Mesodermal cell (in vitro differentiated cells): ENCODE measurements around the gene TMF1.
A peak's percentile ranks its signal among the peaks of the same experiment; 100 is the strongest.

Experiments used
- H3K27ac ChIP-seq: 2 replicates; pipeline ENCODE4 v1.7.0; 2013; ENCODE audit warnings: mild to moderate bottlenecking, low read depth, low read length, moderate library complexity; ENCODE audit not compliant: severe bottlenecking
- H3K36me3 ChIP-seq: 2 replicates; pipeline ENCODE4 v1.7.1; 2013; ENCODE audit warnings: mild to moderate bottlenecking, low read length, moderate library complexity; ENCODE audit not compliant: control insufficient read depth, insufficient read depth
- H3K4me1 ChIP-seq: one replicate; pipeline ENCODE4 v1.7.1; 2013; ENCODE audit warnings: mild to moderate bottlenecking, low read length; ENCODE audit not compliant: insufficient read depth, control insufficient read depth, poor library complexity, severe bottlenecking
- H3K4me3 ChIP-seq: 2 replicates; pipeline ENCODE4 v1.7.0; 2013; ENCODE audit warnings: low read length, control low read depth, mild to moderate bottlenecking; ENCODE audit not compliant: insufficient read depth, poor library complexity, severe bottlenecking; ENCODE audit errors: extremely low read depth
- H3K9me3 ChIP-seq: 2 replicates; pipeline ENCODE4 v1.7.1; 2013; ENCODE audit warnings: mild to moderate bottlenecking, low read length, moderate library complexity; ENCODE audit not compliant: control insufficient read depth
- WGBS, 2 experiments: methylation state at CpG; one replicate each; pipeline ENCODE4 v1.1.5; 2013; ENCODE audit warnings: missing lambda C conversion rate in 2 of 2; ENCODE audit not compliant: insufficient coverage in 2 of 2; 5-methylcytosine and 5-hydroxymethylcytosine counted together

Gene TMF1

DNA sequence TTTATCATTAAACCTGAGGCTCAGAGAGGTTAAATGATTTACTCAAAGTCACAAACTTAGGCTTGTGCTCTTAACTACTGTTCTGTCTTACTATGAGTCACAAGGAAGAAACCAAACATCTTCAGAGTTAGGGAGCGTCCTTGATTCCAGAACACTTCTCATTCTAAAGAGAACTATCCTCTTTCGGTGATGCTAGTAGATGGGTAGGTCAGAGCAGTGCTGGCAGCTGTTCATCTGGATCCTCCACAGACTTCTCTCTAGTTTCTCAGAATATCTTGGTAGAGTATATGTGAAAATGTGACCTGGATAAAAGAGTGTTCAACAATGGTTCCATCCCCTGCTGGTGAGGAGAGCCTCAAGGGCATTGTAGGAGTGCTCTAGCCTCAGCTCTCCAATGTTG, 35.9 kb upstream of the TMF1 start:
- no CpG with 5 or more reads among the region's 2 CpGs for whole genome bisulfite sequencing, 2 experiments
- no peak overlapping the region for H3K27ac ChIP-seq
- peaks cover 80% of the 10 kb centered on the region for H3K4me1 ChIP-seq
- H3K9me3 ChIP-seq: no peaks in the 10 kb centered on the region
- peak overlapping the region; percentile 1 for H3K4me3 ChIP-seq
- H3K36me3 ChIP-seq: peaks cover 6% of the 10 kb centered on the region

DNA sequence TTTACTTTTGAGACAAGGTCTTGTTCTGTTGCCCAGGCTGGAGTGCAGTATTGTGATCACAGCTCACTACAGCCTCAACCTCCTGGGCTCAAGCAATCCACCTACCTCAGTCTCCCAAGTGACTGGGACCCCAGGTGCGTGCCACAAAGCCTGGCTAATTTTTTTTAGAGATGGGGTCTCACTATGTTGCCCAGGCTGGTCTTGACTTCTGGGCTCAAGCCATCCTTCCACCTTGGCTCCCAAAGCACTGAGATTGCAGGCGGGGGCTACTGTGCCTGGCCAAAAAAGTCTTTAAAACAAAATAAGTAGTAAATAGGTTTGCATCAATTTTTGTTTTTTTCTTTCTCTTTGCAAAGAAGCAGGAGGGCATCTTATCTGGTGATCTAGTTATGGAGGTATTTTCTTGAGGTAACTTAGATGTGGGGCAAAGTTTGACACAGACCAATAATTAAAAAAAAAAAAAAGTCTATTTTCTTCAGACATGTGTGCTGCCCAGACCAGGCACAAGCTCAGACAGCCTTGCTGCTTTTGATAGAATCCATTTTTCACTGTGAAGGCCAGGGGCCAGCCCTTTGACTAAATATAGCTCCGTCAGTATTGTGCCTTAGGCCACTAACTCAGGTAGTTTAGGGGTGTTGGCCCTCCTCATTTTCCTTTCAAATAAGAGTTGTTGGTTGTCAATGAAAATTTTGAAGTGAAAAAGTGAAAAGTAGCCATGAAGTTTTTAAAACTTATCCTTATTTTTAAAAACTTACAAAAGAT, 35.1 kb upstream of the TMF1 start:
- WGBS, 2 experiments: 83 to 100% methylated on average over 1 to 2 of the region's 3 CpGs
- peaks cover 6% of the 10 kb centered on the region for H3K36me3 ChIP-seq
- H3K9me3 ChIP-seq: no peaks in the 10 kb centered on the region
- H3K27ac ChIP-seq: no peak overlapping the region
- H3K4me1 ChIP-seq: peaks cover 80% of the 10 kb centered on the region
- no peak overlapping the region for H3K4me3 ChIP-seq

DNA sequence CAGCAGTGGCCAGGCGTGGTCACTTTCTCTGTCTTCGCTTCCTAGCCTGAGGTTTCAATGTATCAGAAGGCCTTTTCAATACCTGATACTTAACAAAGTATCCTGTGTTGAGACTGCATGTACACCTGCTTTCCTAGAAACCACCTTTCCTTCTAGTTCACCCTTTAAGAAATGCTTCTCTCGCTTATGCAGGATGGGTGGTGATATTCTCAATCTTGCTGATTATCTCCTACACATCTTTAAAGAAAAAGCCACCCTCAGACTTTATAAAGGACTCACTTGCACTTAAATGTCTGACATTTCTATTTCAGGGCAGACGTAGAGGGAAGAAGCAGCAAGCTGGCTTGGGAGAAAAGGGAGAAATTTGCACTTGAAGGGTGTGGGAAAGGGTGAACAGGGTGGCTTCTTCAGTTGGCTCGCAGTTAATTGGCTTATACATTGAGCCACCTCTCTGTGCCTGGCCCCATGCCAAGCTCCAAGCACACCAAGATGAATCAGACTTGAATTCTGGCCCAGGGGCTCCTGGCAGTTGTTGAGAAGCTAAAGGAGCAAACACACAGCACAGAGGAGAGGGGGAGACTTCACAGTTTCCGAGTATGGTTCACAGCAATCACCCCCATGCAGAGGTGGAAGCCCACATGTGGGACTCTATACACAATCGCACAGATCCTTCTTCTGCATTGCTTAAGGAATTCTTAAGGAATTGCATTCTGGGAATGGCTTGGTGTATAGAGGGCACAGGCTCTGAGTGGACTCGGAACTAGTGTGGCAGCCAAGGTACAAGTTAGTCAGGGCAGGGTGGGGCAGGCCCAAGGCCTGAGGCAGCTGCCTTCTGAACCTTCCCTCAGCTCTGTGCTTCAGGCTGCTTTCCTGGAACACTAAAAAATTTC, 33.9 kb upstream of the TMF1 start:
- WGBS, 2 experiments: 57 to 61% methylated on average over 4 to 7 of the region's 8 CpGs
- peaks cover 6% of the 10 kb centered on the region for H3K36me3 ChIP-seq
- H3K4me3 ChIP-seq: peak overlapping the region; percentile 95
- H3K27ac ChIP-seq: peak overlapping the region; percentile 36
- peaks cover 69% of the 10 kb centered on the region for H3K4me1 ChIP-seq
- no peaks in the 10 kb centered on the region for H3K9me3 ChIP-seq

DNA sequence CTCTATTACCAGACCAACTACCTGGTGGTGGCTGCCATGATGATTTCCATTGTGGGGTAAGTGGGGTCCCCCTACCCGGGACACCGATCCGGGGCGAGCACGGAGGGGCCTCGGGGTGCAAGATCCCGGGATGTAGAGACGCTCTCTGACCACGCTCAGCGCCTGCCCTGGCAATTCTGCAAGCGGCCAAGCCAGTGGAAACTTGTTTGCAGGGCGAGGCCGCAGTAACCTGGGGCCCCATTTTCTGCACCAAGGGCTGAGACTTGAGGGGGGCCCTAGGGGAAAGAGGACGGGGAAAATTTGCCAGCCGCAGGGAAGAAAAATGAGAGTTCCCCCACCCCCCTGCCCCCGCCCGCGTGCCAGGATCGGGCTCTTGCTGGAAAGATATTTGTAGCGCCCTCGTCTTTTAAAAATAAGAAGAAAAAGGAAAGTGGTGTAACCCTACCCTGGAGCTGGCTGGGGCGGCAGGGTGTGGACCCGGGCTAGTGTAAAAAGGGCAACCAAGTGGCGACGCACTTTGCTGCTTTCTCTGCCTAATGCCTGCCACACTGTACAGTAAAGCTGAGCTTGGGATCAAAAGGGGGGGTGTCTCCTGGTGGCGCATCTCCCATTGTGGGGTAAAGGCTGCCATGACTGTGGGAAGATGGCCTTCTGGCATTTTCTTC, 33.2 kb upstream of the TMF1 start:
- Histone ChIP-seq H3K27ac (peak overlapping the region; percentile 95), H3K9me3 (no peaks in the 10 kb centered on the region), H3K4me1 (peaks cover 62% of the 10 kb centered on the region), H3K4me3 (peak overlapping the region; percentile 95), H3K36me3 (no peaks in the 10 kb centered on the region)
- 0 to 4% methylated on average over 22 to 23 of the region's 26 CpGs for WGBS, 2 experiments

DNA sequence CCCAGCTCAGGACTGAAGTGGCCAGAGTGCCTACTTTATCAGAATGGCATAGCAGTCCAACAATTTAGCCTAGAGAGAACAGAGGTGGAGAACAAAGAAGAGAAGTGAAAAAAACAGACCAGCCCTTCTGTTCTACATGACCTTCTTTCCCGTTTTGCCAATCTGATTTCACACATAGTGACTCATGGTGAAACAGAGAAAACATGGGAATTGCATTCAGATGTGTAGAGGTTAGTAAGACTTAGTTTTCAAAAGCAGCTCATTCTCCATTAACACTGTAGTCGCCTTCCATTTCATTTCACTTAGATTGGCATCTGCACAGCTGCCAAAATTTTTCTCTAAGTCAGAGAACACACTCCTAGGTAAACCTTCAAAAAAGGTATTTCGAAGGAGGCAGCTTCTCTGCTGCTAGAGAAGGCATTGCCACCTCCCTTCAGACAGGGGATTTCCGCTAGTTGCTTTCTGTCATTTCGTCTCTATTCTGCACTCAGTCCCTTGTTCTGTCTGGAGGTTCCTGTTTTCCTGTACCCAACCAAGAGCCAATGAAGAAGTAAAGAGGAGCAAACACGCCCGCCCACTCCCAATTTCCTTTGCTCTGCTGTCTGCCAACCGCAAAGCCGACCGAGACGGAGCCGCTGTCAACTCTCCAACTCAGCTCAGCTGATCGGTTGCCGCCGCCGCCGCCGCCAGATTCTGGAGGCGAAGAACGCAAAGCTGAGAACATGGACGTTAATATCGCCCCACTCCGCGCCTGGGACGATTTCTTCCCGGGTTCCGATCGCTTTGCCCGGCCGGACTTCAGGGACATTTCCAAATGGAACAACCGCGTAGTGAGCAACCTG, 32.4 kb upstream of the TMF1 start, which contains the start of gene ARL6IP5:
ARL6IP5 (plus strand) TSS at position 612 of the 842 bp plus-strand sequence; CDS start at position 723, 111 bp downstream.
- Histone ChIP-seq H3K27ac (peak within 1 kb of the TSS; percentile 95), H3K9me3 (no peaks in the 10 kb centered on the region), H3K4me3 (peak within 1 kb of the TSS; percentile 95), H3K4me1 (peaks cover 54% of the 10 kb centered on the region), H3K36me3 (no peaks in the 10 kb centered on the region)
- 1 to 4% methylated on average over 23 to 26 of the region's 32 CpGs for WGBS, 2 experiments

DNA sequence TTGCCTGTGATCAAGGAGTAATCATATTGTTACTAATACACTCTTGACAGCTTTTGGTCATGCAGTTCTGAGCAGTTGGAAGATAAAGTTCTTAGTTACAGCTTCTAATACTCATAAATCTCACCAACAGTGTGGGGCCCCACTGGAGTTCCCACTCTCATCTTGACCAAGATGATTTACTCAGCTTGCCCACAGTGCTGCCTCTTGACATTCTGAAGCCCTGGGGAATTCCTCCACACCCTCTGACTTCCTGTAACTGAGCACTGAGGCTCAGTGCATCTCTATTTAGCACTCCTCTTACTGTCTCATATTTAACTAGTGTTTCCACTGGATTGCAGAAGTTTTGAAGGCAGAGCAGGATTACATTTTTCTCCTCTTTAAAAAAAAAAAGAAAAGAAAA, 30.7 kb upstream of the TMF1 start:
- no peak overlapping the region for H3K4me3 ChIP-seq
- peaks cover 39% of the 10 kb centered on the region for H3K4me1 ChIP-seq
- H3K27ac ChIP-seq: peak overlapping the region; percentile 78
- no peaks in the 10 kb centered on the region for H3K9me3 ChIP-seq
- peaks cover 6% of the 10 kb centered on the region for H3K36me3 ChIP-seq

DNA sequence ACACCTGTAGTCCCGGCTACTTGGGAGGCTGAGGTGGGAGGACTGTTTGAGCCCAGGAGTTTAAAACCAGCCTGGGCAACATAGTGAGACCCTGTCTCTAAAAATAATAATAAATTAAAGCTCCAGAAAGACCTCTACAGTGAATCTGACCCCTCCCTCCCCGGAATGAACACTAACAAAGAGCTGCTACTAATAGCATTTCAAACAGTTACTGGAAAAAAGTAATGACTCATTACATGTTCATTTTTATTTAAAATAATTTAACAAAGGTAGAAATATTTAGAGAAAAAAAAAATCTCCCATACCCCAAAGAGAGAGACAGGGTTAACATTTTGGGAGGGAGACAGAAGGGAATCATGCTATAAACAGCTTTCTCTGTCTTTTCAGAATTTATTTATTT, 30.2 kb upstream of the TMF1 start:
- H3K9me3 ChIP-seq: no peaks in the 10 kb centered on the region

DNA sequence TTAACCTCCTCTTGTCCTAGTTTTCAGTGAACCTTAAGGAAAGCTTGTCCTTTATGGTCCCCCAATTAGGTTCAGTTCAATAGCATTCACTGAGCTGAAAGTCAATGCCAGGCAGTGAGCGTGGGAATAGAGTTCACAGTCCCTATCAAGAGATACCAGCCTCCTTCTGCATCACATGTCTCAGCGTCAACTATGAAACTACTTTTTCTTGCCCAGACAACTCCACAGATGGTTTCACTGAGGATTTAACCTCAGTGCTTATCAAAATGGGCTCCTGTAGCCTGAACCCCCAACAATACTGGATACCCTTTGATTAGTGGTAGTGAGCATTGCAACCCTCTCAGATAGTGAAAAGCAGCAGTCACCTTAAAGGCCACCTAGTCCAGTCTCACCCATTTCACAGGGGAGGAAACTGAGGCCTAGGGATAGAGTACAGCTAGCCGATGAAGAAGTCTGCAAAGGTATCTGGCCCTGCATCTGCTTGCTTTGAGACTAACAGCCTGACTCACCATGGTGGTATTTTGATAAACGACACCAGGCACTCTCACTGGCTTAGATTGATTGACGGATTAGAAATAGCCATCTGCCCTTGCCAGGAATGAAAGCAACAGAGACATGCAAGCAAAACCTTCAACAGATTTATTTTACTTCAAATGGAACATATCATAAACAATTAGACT, 29.6 kb upstream of the TMF1 start:
- WGBS, 2 experiments: 74 to 84% methylated on average over 5 of the region's 5 CpGs
- Histone ChIP-seq H3K27ac (peak overlapping the region; percentile 78), H3K4me1 (peaks cover 29% of the 10 kb centered on the region)

More for the DNA sequence above, 30.2 kb upstream of the TMF1 start:
- Histone ChIP-seq H3K27ac (peak overlapping the region; percentile 78), H3K36me3 (peaks cover 6% of the 10 kb centered on the region), H3K4me1 (peaks cover 35% of the 10 kb centered on the region), H3K4me3 (no peak overlapping the region)
- no CpG with 5 or more reads among the region's 2 CpGs for WGBS, 2 experiments

DNA sequence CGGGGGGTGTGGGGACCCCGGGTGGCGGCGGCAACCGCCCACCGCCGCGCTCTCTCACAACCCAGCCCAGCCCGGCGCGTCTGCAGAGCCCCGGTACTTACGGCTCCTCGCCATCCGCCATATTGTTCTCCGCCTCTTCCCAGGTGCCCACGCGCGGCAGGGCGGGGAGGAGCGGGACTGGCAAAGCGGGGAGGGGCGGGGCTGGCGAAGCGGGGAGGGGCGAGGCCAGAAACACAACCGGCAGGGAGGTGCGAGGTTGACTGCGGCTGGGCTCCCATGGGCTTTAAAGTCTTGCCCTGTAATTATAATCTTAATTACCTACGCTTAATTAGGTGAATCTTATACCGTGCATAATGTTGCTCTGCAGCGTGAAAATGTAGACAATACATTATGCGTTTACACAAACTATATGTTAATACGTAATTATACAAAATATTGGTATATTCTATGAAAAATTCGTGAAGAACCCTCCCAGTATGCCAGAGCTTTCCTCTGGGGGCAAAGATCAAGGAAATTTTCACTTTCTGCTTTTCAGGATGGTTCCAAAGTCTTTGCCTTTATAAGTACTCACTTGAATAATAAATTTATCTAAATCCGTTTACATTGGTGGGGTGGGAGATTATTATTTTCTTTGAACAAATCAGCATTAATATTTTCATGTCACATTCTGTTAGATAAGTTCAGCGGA, 28.2 kb upstream of the TMF1 start, which contains the start of gene UBA3:
UBA3 (minus strand) TSS at position 133 of the 688 bp plus-strand sequence; CDS start at position 121, 12 bp downstream.
- H3K9me3 ChIP-seq: no peaks in the 10 kb centered on the region
- WGBS, 2 experiments: 0% methylated on average over 9 of the region's 37 CpGs; no CpG with 5 or more reads in 1 of the 2 experiments
- H3K27ac ChIP-seq: peak within 1 kb of the TSS; percentile 62
- peaks cover 6% of the 10 kb centered on the region for H3K36me3 ChIP-seq
- H3K4me3 ChIP-seq: peak within 1 kb of the TSS; percentile 76
- peaks cover 20% of the 10 kb centered on the region for H3K4me1 ChIP-seq

More for the DNA sequence above, 29.6 kb upstream of the TMF1 start:
- no peaks in the 10 kb centered on the region for H3K9me3 ChIP-seq
- peaks cover 6% of the 10 kb centered on the region for H3K36me3 ChIP-seq
- H3K4me3 ChIP-seq: no peak overlapping the region
